Measurements from ENCODE around the gene SLC12A7.

DNA sequence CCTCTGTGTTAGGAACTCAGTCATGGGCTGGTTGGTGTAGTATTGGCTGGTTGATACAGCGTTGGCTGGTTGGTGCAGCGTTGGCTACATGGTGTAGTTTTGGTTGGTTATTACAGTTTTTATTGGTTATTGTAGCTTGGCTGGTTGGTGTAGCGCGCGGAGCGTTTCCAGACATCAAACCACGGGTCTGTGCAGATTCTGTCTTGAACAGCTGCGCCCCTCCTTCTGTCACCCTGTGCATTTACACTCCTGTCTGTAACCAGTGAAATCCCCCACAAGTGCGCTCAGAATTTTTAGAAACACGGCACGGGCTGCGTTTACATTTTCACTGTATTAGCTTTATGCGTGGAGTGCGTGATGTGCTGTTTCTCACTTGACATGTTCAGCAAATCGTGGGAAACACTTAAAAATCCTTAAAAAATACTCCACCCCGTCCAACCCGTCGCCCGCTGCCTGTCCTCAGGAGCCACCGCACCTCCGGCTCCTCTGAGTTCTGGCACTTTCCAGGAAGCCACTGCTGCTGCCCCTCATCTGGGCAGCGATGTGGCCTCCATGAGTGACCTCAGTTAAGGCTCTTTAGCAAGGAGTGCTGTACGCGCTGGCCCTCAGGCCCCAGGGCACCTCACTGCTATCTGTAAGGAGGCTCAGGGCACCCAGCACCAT is 82.5 kb downstream of the SLC12A7 start:
- TF ChIP-seq, protein P1, sequence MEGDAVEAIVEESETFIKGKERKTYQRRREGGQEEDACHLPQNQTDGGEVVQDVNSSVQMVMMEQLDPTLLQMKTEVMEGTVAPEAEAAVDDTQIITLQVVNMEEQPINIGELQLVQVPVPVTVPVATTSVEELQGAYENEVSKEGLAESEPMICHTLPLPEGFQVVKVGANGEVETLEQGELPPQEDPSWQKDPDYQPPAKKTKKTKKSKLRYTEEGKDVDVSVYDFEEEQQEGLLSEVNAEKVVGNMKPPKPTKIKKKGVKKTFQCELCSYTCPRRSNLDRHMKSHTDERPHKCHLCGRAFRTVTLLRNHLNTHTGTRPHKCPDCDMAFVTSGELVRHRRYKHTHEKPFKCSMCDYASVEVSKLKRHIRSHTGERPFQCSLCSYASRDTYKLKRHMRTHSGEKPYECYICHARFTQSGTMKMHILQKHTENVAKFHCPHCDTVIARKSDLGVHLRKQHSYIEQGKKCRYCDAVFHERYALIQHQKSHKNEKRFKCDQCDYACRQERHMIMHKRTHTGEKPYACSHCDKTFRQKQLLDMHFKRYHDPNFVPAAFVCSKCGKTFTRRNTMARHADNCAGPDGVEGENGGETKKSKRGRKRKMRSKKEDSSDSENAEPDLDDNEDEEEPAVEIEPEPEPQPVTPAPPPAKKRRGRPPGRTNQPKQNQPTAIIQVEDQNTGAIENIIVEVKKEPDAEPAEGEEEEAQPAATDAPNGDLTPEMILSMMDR (IDR thresholded peaks at IDR 0.05), result no peak
- no peak for TF ChIP-seq POLR2A (IDR thresholded peaks at IDR 0.05)
